K562 (cell line): ENCODE results near the gene CNBD2. TPM values are rescaled to one million over a fixed set of nuclear protein-coding genes. Genes with fewer than 3 reads are reported as not detected.
A peak's percentile ranks its signal among the peaks of the same experiment; 100 is the strongest.

Experiments
- BRF1 ChIP-seq: IDR thresholded peaks from 3 replicates; pipeline ENCODE4 v1.6.1; 2011; ENCODE audit warnings: borderline replicate concordance, mild to moderate bottlenecking; ENCODE audit not compliant: insufficient read length; ENCODE audit errors: extremely low read depth
- C11orf30 ChIP-seq: fragments of 450-650 bp; IDR thresholded peaks from 2 replicates; pipeline ENCODE4 v1.6.1; 2016; ENCODE audit warnings: low read depth, mild to moderate bottlenecking
- DNMT1 ChIP-seq: fragments of 450-650 bp; IDR thresholded peaks from 2 replicates; pipeline ENCODE4 v1.6.1; 2016; ENCODE audit warnings: antibody characterized with exemption, mild to moderate bottlenecking
- GTF2E2 ChIP-seq: fragments of 200-800 bp; sonication (Bioruptor generic); IDR thresholded peaks from 2 replicates; pipeline ENCODE4 v1.6.1; 2016; ENCODE audit warnings: missing genetic modification characterization, missing compliant biosample characterization
- HNRNPL ChIP-seq: fragments of 200-400 bp; formaldehyde crosslinking; IDR thresholded peaks from 2 replicates; pipeline ENCODE4 v1.6.1; 2017; ENCODE audit warnings: low read depth, mild to moderate bottlenecking, low read length
- MAFF ChIP-seq: IDR thresholded peaks from 2 replicates; pipeline ENCODE4 v1.6.1; 2012; ENCODE audit warnings: low read length, improper control_type of control experiment
- NFXL1 ChIP-seq: fragments of 450-650 bp; formaldehyde crosslinking; IDR thresholded peaks from 2 replicates; pipeline ENCODE4 v1.4.0; 2021; ENCODE audit warnings: mild to moderate bottlenecking
- NR2F6 ChIP-seq: fragments of 450-650 bp; formaldehyde crosslinking; IDR thresholded peaks from 2 replicates; pipeline ENCODE4 v1.4.0; 2020; ENCODE audit warnings: mild to moderate bottlenecking
- NR4A1 ChIP-seq, 2 experiments: fragments of 250-450 bp in 1 of 2; fragments of 450-650 bp in 1 of 2; sonication (Bioruptor Pico) in 1 of 2; IDR thresholded peaks; 2 replicates each; pipeline versions ENCODE4 v1.4.0 to v1.6.1; 2016 to 2020; ENCODE audit warnings: mild to moderate bottlenecking in 2 of 2, missing compliant biosample characterization in 1 of 2, missing genetic modification characterization in 1 of 2, moderate library complexity in 1 of 2
- OTX1 ChIP-seq: fragments of 450-650 bp; formaldehyde crosslinking; IDR thresholded peaks from 2 replicates; pipeline ENCODE4 v1.4.0; 2022; ENCODE audit warnings: mild to moderate bottlenecking
- POLR2AphosphoS2 ChIP-seq: IDR thresholded peaks from 2 replicates; pipeline ENCODE4 v1.6.1; 2012; ENCODE audit warnings: low read length, improper control_type of control experiment
- SLC30A9 ChIP-seq: fragments of 250-450 bp; sonication (Bioruptor Pico); IDR thresholded peaks from 2 replicates; pipeline ENCODE4 v1.8.0; 2022; ENCODE audit warnings: mild to moderate bottlenecking, moderate library complexity
- SMARCC2 ChIP-seq: fragments of 450-650 bp; IDR thresholded peaks from 2 replicates; pipeline ENCODE4 v1.6.1; 2017; ENCODE audit warnings: antibody characterized with exemption, moderate library complexity, mild to moderate bottlenecking, low read depth
- STAG1 ChIP-seq: sonication (generic); formaldehyde crosslinking; IDR thresholded peaks from 2 replicates; pipeline ENCODE4 v1.5.0; 2020; ENCODE audit warnings: missing genetic modification reagents, borderline replicate concordance
- ZNF121 ChIP-seq: sonication (generic); formaldehyde crosslinking; conservative IDR thresholded peaks from 2 replicates; pipeline ENCODE4 v1.8.0; 2022; ENCODE audit warnings: missing genetic modification reagents
- ZNF174 ChIP-seq: fragments of 250-450 bp; sonication (Bioruptor Pico); IDR thresholded peaks from 2 replicates; pipeline ENCODE4 v1.4.0; 2020; ENCODE audit warnings: mild to moderate bottlenecking
- ZNF175 ChIP-seq: fragments of 200-800 bp; sonication (Bioruptor generic); IDR thresholded peaks from 2 replicates; pipeline ENCODE4 v1.6.1; 2016; ENCODE audit warnings: low read depth, mild to moderate bottlenecking, missing genetic modification characterization, missing compliant biosample characterization
- ZNF282 ChIP-seq: sonication (generic); formaldehyde crosslinking; IDR thresholded peaks from 2 replicates; pipeline ENCODE4 v1.8.1; 2023; ENCODE audit warnings: missing genetic modification reagents
- ZNF589 ChIP-seq: fragments of 200-800 bp; sonication (Bioruptor generic); IDR thresholded peaks from 2 replicates; pipeline ENCODE4 v1.6.1; 2016; ENCODE audit warnings: low read depth, missing genetic modification characterization, missing compliant biosample characterization
- polyA plus RNA-seq, 8 experiments: library from polyadenylated mRNA; depleted of rRNA in 4 of 8; stranded (reverse) in 5 of 8; unstranded in 3 of 8; fragments of >200 nt; fragmentation: Nextera tagmentation in 2 of 8; fragmentation: Illumina TruSeq in 1 of 8; extraction: Ambion mirVana in 2 of 8; extraction: Trizol in 1 of 8; gene quantifications; 2 replicates each; pipeline versions ENCODE4 v1.2.1 to v1.2.3, GENCODE V29; 2011 to 2014; ENCODE audit warnings: inconsistent platforms in 1 of 8, missing spikeins in 1 of 8
- total RNA-seq, 7 experiments: library from RNA; depleted of rRNA in 6 of 7; stranded (reverse); fragments of >200 nt in 6 of 7; fragmentation: Illumina TruSeq in 2 of 7; extraction: Trizol in 2 of 7; gene quantifications; 2 replicates each; pipeline versions ENCODE4 v1.2.1 to v1.2.3, GENCODE V29; 2011 to 2021; ENCODE audit warnings: low replicate concordance in 1 of 7
- TF ChIP-seq, protein P1 (sequence below): fragments of 450-650 bp; IDR thresholded peaks from 2 replicates; pipeline ENCODE4 v1.6.1; 2014; ENCODE audit warnings: low read depth, mild to moderate bottlenecking, moderate library complexity, borderline replicate concordance
- TF ChIP-seq, protein P2 (sequence below), 2 experiments: fragments of 450-650 bp; IDR thresholded peaks; 2 replicates each; pipeline ENCODE4 v1.6.1; 2018; ENCODE audit warnings: mild to moderate bottlenecking in 2 of 2, low read depth in 1 of 2; ENCODE audit not compliant: partially characterized antibody in 2 of 2
- TF ChIP-seq, protein P3 (sequence below), 2 experiments: fragments of 450-650 bp in 1 of 2; sonication (generic) in 1 of 2; formaldehyde crosslinking; conservative IDR thresholded peaks; 2 replicates each; pipeline versions ENCODE4 v1.4.0 to v1.8.1; 2020 to 2022; ENCODE audit warnings: mild to moderate bottlenecking in 1 of 2, missing genetic modification reagents in 1 of 2
- TF ChIP-seq, protein P4 (sequence below): sonication (generic); formaldehyde crosslinking; IDR thresholded peaks from 2 replicates; pipeline ENCODE4 v1.8.1; 2022; ENCODE audit warnings: missing genetic modification reagents

The CNBD2 gene
- total and polyA plus RNA-seq, 9 of the 15 experiments (the other 6 are each of a cell fraction or from before 2014, with no cell fraction given): 3.2 to 17.5 (median 5.3) TPM

DNA sequence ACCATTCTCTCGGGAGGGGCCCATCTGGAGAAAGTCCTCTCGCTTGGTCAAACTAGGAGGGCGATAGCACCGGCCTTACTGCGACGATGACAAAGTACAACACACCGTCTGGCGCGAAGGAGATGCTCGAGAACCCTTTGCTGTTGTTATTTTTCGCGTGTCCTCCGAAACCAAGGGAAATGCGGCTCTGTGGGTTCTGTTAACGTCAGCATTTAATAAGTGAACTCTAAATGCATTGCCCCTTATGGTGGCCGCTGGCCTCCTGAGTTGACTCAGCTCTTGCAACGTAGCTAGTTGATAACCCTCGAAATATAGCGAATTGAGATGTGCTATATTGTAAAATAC, 13.5 kb upstream of the CNBD2 start (continued):
- TF ChIP-seq NR4A1 (CRISPR knock-in tag; IDR thresholded peaks at IDR 0.05) (no peak), NR4A1 (tag; IDR thresholded peaks at IDR 0.05) (0 out of 2 replicates have a peak, but pooled peaks have one; percentile 7), NR2F6 (no peak), NFXL1 (CRISPR knock-in tag) (no peak), SLC30A9 (CRISPR knock-in tag) (no peak), STAG1 (CRISPR knock-in tag) (no peak), ZNF589 (CRISPR knock-in tag) (no peak), OTX1 (CRISPR knock-in tag) (no peak), MAFF (peak; percentile 97), SMARCC2 (peak; percentile 24; the same call in 1 of the 2 replicates), BRF1 (no peak), POLR2AphosphoS2 (no peak), GTF2E2 (tag) (peak; percentile 73; the same call in 1 of the 2 replicates), HNRNPL (no peak), C11orf30 (peak; percentile 95), ZNF175 (no peak), ZNF282 (no peak), ZNF121 (CRISPR knock-in tag) (no peak), DNMT1 (no peak), ZNF174 (CRISPR knock-in tag) (no peak)
- TF ChIP-seq, protein P1, sequence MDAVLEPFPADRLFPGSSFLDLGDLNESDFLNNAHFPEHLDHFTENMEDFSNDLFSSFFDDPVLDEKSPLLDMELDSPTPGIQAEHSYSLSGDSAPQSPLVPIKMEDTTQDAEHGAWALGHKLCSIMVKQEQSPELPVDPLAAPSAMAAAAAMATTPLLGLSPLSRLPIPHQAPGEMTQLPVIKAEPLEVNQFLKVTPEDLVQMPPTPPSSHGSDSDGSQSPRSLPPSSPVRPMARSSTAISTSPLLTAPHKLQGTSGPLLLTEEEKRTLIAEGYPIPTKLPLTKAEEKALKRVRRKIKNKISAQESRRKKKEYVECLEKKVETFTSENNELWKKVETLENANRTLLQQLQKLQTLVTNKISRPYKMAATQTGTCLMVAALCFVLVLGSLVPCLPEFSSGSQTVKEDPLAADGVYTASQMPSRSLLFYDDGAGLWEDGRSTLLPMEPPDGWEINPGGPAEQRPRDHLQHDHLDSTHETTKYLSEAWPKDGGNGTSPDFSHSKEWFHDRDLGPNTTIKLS: no peak
- TF ChIP-seq, protein P2, sequence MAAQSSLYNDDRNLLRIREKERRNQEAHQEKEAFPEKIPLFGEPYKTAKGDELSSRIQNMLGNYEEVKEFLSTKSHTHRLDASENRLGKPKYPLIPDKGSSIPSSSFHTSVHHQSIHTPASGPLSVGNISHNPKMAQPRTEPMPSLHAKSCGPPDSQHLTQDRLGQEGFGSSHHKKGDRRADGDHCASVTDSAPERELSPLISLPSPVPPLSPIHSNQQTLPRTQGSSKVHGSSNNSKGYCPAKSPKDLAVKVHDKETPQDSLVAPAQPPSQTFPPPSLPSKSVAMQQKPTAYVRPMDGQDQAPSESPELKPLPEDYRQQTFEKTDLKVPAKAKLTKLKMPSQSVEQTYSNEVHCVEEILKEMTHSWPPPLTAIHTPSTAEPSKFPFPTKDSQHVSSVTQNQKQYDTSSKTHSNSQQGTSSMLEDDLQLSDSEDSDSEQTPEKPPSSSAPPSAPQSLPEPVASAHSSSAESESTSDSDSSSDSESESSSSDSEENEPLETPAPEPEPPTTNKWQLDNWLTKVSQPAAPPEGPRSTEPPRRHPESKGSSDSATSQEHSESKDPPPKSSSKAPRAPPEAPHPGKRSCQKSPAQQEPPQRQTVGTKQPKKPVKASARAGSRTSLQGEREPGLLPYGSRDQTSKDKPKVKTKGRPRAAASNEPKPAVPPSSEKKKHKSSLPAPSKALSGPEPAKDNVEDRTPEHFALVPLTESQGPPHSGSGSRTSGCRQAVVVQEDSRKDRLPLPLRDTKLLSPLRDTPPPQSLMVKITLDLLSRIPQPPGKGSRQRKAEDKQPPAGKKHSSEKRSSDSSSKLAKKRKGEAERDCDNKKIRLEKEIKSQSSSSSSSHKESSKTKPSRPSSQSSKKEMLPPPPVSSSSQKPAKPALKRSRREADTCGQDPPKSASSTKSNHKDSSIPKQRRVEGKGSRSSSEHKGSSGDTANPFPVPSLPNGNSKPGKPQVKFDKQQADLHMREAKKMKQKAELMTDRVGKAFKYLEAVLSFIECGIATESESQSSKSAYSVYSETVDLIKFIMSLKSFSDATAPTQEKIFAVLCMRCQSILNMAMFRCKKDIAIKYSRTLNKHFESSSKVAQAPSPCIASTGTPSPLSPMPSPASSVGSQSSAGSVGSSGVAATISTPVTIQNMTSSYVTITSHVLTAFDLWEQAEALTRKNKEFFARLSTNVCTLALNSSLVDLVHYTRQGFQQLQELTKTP (IDR thresholded peaks at IDR 0.05; ENCODE audit: low read depth in 1 of 2, partially characterized antibody in 2 of 2): no peak
- TF ChIP-seq, protein P3, sequence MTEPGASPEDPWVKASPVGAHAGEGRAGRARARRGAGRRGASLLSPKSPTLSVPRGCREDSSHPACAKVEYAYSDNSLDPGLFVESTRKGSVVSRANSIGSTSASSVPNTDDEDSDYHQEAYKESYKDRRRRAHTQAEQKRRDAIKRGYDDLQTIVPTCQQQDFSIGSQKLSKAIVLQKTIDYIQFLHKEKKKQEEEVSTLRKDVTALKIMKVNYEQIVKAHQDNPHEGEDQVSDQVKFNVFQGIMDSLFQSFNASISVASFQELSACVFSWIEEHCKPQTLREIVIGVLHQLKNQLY (CRISPR knock-in tag; conservative IDR thresholded peaks at IDR 0.05): no peak
- TF ChIP-seq, protein P4, sequence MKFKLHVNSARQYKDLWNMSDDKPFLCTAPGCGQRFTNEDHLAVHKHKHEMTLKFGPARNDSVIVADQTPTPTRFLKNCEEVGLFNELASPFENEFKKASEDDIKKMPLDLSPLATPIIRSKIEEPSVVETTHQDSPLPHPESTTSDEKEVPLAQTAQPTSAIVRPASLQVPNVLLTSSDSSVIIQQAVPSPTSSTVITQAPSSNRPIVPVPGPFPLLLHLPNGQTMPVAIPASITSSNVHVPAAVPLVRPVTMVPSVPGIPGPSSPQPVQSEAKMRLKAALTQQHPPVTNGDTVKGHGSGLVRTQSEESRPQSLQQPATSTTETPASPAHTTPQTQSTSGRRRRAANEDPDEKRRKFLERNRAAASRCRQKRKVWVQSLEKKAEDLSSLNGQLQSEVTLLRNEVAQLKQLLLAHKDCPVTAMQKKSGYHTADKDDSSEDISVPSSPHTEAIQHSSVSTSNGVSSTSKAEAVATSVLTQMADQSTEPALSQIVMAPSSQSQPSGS (CRISPR knock-in tag): no peak
